Heart right ventricle (tissue), 16 donors: ENCODE measurements around the gene GREB1L. TPM values are rescaled to one million over a fixed set of nuclear protein-coding genes. Genes with fewer than 3 reads are reported as not detected.
"Not testable (repeated sequence)": the region's sequence is repeated elsewhere in the genome, so short reads cannot be mapped to it uniquely, and the experiment has no call there.

Experiments
- ATAC-seq, 8 donors: fragments of 200-7000 bp; cut with Tn5 transposase; one replicate each; pipeline ENCODE4 v1.9.1; 2020; ENCODE audit warnings: mild to moderate bottlenecking in 8 of 8, moderate library complexity in 8 of 8, moderate number of reproducible peaks in 1 of 8
- DNase-seq, 2 donors: peaks; one replicate each; pipeline ENCODE4 v3.0.0-alpha.2; 2020
- H3K27ac ChIP-seq, 10 donors: fragments of 200-600 bp; sonication (generic) in 2 of 10; one replicate each; pipeline versions ENCODE4 v1.5.0 to v1.8.0; 2020 to 2022; ENCODE audit warnings: mild to moderate bottlenecking in 3 of 10
- H3K27me3 ChIP-seq, 7 donors: fragments of 200-600 bp; one replicate each; pipeline ENCODE4 v1.8.0; 2021 to 2022; ENCODE audit warnings: mild to moderate bottlenecking in 2 of 7
- H3K36me3 ChIP-seq, 9 donors: fragments of 200-600 bp; sonication (generic) in 1 of 9; one replicate each; pipeline versions ENCODE4 v1.5.0 to v1.8.0; 2020 to 2022; ENCODE audit warnings: mild to moderate bottlenecking in 2 of 9
- H3K4me1 ChIP-seq, 9 donors: fragments of 200-600 bp; sonication (generic) in 1 of 9; one replicate each; pipeline versions ENCODE4 v1.5.0 to v1.8.0; 2020 to 2022; ENCODE audit warnings: mild to moderate bottlenecking in 4 of 9
- H3K4me3 ChIP-seq, 10 donors: fragments of 200-600 bp; sonication (generic) in 2 of 10; one replicate each; pipeline versions ENCODE4 v1.5.0 to v1.8.0; 2020 to 2022; ENCODE audit warnings: mild to moderate bottlenecking in 7 of 10, moderate library complexity in 2 of 10
- H3K9me3 ChIP-seq, 11 donors: fragments of 200-600 bp in 10 of 11; sonication (generic) in 2 of 11; one replicate each; pipeline versions ENCODE4 v1.5.0 to v1.8.0; 2013 to 2022; ENCODE audit warnings: mild to moderate bottlenecking in 2 of 11, control low read depth in 1 of 11, moderate library complexity in 1 of 11
- WGBS, 2 donors: extraction: QIAGEN DNeasy Blood & Tissue Kit; methylation state at CpG; one replicate each; pipeline ENCODE4 v1.1.7; 2013; ENCODE audit warnings: inconsistent platforms in 1 of 2; 5-methylcytosine and 5-hydroxymethylcytosine counted together
- intact Hi-C, 10 donors: fragments of 100-400 bp; cut with DNase I; formaldehyde crosslinking; loops; one replicate each; pipeline versions ENCODE4 v1.11.1 to v1.14.2; 2022
- polyA plus RNA-seq, 2 donors: library from polyadenylated mRNA; stranded (reverse); fragments of 200-250 nt; gene quantifications; one replicate each; pipeline ENCODE4 v1.2.3, GENCODE V29; 2013
- total RNA-seq, 10 donors: library from RNA; stranded (reverse); fragmentation: NEBNext Ultra II Directional in 3 of 10; extraction: Animal tissue kit (Norgen Biotek cat#: 25700) in 3 of 10; gene quantifications; one replicate each; pipeline versions ENCODE4 v1.2.1 to v1.2.4, GENCODE V29; 2021 to 2023
- TF ChIP-seq, protein P1 (sequence below), 9 donors: fragments of 200-600 bp; sonication (generic) in 2 of 9; IDR thresholded peaks; one replicate each; pipeline versions ENCODE4 v1.5.0 to v1.8.0; 2021 to 2022; ENCODE audit warnings: antibody characterized with exemption in 9 of 9, mild to moderate bottlenecking in 5 of 9, moderate library complexity in 1 of 9
- donor health status: Arrhythmogenic right ventricular cardiomyopathy.
- donor health status: ischemic (EF 13 %, LVEDD 7.1; RV severe dilation, severe dysfunction).
- donor health status: healthy with polysubstance abuse.
- donor health status: DM: no; HTN: yes; CAD: no.
- donor health status: DM: no; HTN: no; CAD: no.
- donor health status: ischemic (EF 25% LVEDD 6.9; RV normal size, moderate dysfunction).
- donor health status: ischemic (EF 25% LVEDD 5.7; RV mildly dilated, moderate dysfunction).
- donor health status: healthy.
- donor health status: DM: yes; HTN: yes; CAD: no.
- donor health status: Ischemic cardiomyopathy.
- donor health status: ischemic (EF 35%, LVEDD 5.7; RV mildly dilated, moderate dysfunction).
- donor health status: nonischemic (EF 11% LVEDD 7.7; RV severe dilation, severe dysfunction).
- donor health status: DM: yes; HTN: yes; CAD: no.
- donor health status: PGD.
- donor health status: ischemic (EF 29% LVEDD 5.4; RV normal size, mild dysfunction).
- donor health status: nonischemic (EF 23%, LVEDD 6.1; RV moderate dilation, normal function).

Gene GREB1L
- total and polyA plus RNA-seq, 12 donors: 0.54 to 14.3 (median 10.9) TPM

DNA sequence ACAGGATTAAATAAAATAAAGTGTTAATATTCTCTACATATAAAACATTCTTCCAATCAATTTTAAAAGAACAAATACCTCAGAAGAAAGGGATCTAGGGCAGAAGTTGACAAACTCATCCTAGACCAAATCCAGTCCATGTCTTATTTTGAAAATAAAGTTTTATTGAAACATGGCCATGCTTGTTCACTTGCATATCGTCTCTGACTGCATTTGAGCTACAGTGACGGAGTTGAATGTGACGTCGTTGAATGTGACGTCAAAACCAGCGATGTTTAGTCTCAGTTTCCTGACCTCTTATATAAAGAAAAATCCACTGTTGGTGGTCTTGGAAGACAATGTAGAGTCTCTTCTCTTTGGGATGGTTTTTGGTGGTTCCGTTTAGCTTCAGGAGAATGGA is 33.6 kb downstream of the GREB1L start:
- Histone ChIP-seq H3K36me3 (no peaks in the 10 kb centered on the region), H3K4me3 (no peak overlapping the region), H3K27me3 (no peaks in the 10 kb centered on the region), H3K4me1 (peaks cover 0 to 7% (median 0%) of the 10 kb centered on the region in 9 donors), H3K27ac (no peak overlapping the region), H3K9me3 (peaks cover 0 to 4% (median 0%) of the 10 kb centered on the region in 11 donors)
- no peak for DNase-seq
- intact Hi-C loops: no loop called here
- TF ChIP-seq, protein P1, sequence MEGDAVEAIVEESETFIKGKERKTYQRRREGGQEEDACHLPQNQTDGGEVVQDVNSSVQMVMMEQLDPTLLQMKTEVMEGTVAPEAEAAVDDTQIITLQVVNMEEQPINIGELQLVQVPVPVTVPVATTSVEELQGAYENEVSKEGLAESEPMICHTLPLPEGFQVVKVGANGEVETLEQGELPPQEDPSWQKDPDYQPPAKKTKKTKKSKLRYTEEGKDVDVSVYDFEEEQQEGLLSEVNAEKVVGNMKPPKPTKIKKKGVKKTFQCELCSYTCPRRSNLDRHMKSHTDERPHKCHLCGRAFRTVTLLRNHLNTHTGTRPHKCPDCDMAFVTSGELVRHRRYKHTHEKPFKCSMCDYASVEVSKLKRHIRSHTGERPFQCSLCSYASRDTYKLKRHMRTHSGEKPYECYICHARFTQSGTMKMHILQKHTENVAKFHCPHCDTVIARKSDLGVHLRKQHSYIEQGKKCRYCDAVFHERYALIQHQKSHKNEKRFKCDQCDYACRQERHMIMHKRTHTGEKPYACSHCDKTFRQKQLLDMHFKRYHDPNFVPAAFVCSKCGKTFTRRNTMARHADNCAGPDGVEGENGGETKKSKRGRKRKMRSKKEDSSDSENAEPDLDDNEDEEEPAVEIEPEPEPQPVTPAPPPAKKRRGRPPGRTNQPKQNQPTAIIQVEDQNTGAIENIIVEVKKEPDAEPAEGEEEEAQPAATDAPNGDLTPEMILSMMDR (IDR thresholded peaks at IDR 0.05): no peak
- 89 to 95% methylated on average over 7 of the region's 7 CpGs for WGBS, 2 donors
- ATAC-seq: no peak

- Histone ChIP-seq H3K4me3 (no peak overlapping the region), H3K27ac (peak overlapping the region in 5 of 10 donors; percentile 5 to 50 (median 27)), H3K27me3 (no peaks in the 10 kb centered on the region), H3K36me3 (no peaks in the 10 kb centered on the region), H3K9me3 (peaks cover 0 to 4% (median 0%) of the 10 kb centered on the region in 11 donors), H3K4me1 (peaks cover 0 to 7% (median 0%) of the 10 kb centered on the region in 9 donors)
- TF ChIP-seq, protein P1 (IDR thresholded peaks at IDR 0.05): no peak
- peak; percentile 23 to 35 for DNase-seq
- intact Hi-C loops: no loop called here
- WGBS, 2 donors: 53 to 67% methylated on average over 4 of the region's 4 CpGs
- ATAC-seq: peak in 7 of 8 donors; percentile 46 to 99 (median 91)
These were observed 35.5 kb downstream of the GREB1L start for GRCh38 chr18:21277578-21277977.

DNA sequence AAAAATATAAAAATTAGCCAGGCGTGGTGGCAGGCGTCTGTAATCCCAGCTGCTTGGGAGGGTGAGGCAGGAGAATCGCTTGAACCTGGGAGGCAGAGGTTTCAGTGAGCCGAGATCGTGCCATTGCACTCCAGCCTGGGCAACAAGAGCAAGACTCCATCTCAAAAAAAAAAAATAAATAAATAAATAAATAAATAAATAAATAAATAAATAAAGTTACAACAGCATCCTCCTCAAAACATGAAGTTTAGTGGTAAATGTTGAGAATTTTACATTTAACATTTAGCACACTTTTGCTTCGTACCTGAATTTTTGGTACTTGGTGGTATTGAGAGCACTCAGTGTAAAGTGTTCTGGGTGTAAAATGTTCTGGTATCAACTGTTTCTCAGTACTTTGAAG is 36.2 kb downstream of the GREB1L start:
- ATAC-seq, DNase-seq, intact Hi-C loops, H3K4me1 ChIP-seq, H3K9me3 ChIP-seq, H3K4me3 ChIP-seq, H3K27me3 ChIP-seq, H3K36me3 ChIP-seq: not testable (repeated sequence)
- 92 to 93% methylated on average over 6 of the region's 6 CpGs for WGBS, 2 donors
- peak overlapping the region in 3 of 10 donors; percentile 5 to 39 (median 26) for H3K27ac ChIP-seq

GRCh38 chr18:21281603-21282002 is 39.6 kb downstream of the GREB1L start:
- Histone ChIP-seq H3K4me1 (peaks cover 0 to 7% (median 0%) of the 10 kb centered on the region in 9 donors), H3K27ac (no peak overlapping the region), H3K36me3 (no peaks in the 10 kb centered on the region), H3K9me3 (no peaks in the 10 kb centered on the region), H3K4me3 (no peak overlapping the region), H3K27me3 (no peaks in the 10 kb centered on the region)
- intact Hi-C loops: no loop called here
- DNase-seq (no peak), ATAC-seq (no peak)
- TF ChIP-seq, protein P1 (IDR thresholded peaks at IDR 0.05): no peak

GRCh38 chr18:21284540-21284939 is 42.5 kb downstream of the GREB1L start:
- H3K4me1 ChIP-seq: no peaks in the 10 kb centered on the region
- TF ChIP-seq, protein P1 (IDR thresholded peaks at IDR 0.05): no peak
- ATAC-seq (no peak), DNase-seq (no peak)
- H3K9me3 ChIP-seq: no peaks in the 10 kb centered on the region
- H3K36me3 ChIP-seq: no peaks in the 10 kb centered on the region
- no peak overlapping the region for H3K27ac ChIP-seq
- intact Hi-C loops: no loop called here
- H3K4me3 ChIP-seq: no peak overlapping the region
- H3K27me3 ChIP-seq: no peaks in the 10 kb centered on the region
- WGBS, 2 donors: 75 to 93% methylated on average over 3 of the region's 3 CpGs
